Chondrocyte (in vitro differentiated cells): ENCODE measurements around the gene SMC4. TPM values are rescaled to one million over a fixed set of nuclear protein-coding genes. Genes with fewer than 3 reads are reported as not detected.
A peak's percentile ranks its signal among the peaks of the same experiment; 100 is the strongest.

Source experiments
- DNase-seq: peaks from one replicate; pipeline ENCODE4 v3.0.0; 2021; ENCODE audit warnings: mixed read lengths, low spot score
- H3K27ac Mint-ChIP-seq: one replicate; pipeline ENCODE4 v1.8.0; 2021; ENCODE audit warnings: mild to moderate bottlenecking, moderate library complexity, mixed read lengths; ENCODE audit not compliant: unreplicated experiment
- H3K27me3 Mint-ChIP-seq: 2 replicates; pipeline ENCODE4 v1.8.0; 2021; ENCODE audit warnings: low read depth, mixed read lengths
- H3K36me3 Mint-ChIP-seq: 2 replicates; pipeline ENCODE4 v1.8.0; 2021; ENCODE audit warnings: low read depth, mixed read lengths
- H3K4me1 Mint-ChIP-seq: 2 replicates; pipeline ENCODE4 v1.8.0; 2021; ENCODE audit warnings: low read depth, mild to moderate bottlenecking, mixed read lengths
- H3K4me3 Mint-ChIP-seq: one replicate; pipeline ENCODE4 v1.8.0; 2021; ENCODE audit warnings: mild to moderate bottlenecking, moderate library complexity, mixed read lengths; ENCODE audit not compliant: unreplicated experiment
- H3K9me3 Mint-ChIP-seq: 2 replicates; pipeline ENCODE4 v1.8.0; 2021; ENCODE audit warnings: low read depth, mixed read lengths
- total RNA-seq: library from RNA; stranded (reverse); gene quantifications from 3 replicates; pipeline ENCODE4 v1.2.1, GENCODE V29; 2021
- TF ChIP-seq, protein P1 (sequence below): fragments of 200-600 bp; sonication (generic); IDR thresholded peaks from 2 replicates; pipeline ENCODE4 v1.5.0; 2021; ENCODE audit warnings: antibody characterized with exemption, mild to moderate bottlenecking, moderate library complexity

The SMC4 gene
- total RNA-seq, 1 donor from 2014 or later, result 38.7 TPM

- TF ChIP-seq, protein P1, sequence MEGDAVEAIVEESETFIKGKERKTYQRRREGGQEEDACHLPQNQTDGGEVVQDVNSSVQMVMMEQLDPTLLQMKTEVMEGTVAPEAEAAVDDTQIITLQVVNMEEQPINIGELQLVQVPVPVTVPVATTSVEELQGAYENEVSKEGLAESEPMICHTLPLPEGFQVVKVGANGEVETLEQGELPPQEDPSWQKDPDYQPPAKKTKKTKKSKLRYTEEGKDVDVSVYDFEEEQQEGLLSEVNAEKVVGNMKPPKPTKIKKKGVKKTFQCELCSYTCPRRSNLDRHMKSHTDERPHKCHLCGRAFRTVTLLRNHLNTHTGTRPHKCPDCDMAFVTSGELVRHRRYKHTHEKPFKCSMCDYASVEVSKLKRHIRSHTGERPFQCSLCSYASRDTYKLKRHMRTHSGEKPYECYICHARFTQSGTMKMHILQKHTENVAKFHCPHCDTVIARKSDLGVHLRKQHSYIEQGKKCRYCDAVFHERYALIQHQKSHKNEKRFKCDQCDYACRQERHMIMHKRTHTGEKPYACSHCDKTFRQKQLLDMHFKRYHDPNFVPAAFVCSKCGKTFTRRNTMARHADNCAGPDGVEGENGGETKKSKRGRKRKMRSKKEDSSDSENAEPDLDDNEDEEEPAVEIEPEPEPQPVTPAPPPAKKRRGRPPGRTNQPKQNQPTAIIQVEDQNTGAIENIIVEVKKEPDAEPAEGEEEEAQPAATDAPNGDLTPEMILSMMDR, result no peak
- no peak overlapping the region for H3K4me3 Mint-ChIP-seq
- H3K27me3 Mint-ChIP-seq, result no peaks in the 10 kb centered on the region
- DNase-seq, result no peak
- no peak overlapping the region for H3K27ac Mint-ChIP-seq
- H3K36me3 Mint-ChIP-seq, result no peaks in the 10 kb centered on the region
- H3K4me1 Mint-ChIP-seq, result peaks cover 42% of the 10 kb centered on the region
- H3K9me3 Mint-ChIP-seq, result peaks cover 4% of the 10 kb centered on the region
These were observed 76.4 kb downstream of the SMC4 start for GRCh38 chr3:160475884-160476283.

GRCh38 chr3:160477750-160478149 lies 78.3 kb downstream of the SMC4 start:
- Mint-ChIP-seq H3K9me3 (no peaks in the 10 kb centered on the region), H3K36me3 (no peaks in the 10 kb centered on the region)
- DNase-seq, result no peak

DNA sequence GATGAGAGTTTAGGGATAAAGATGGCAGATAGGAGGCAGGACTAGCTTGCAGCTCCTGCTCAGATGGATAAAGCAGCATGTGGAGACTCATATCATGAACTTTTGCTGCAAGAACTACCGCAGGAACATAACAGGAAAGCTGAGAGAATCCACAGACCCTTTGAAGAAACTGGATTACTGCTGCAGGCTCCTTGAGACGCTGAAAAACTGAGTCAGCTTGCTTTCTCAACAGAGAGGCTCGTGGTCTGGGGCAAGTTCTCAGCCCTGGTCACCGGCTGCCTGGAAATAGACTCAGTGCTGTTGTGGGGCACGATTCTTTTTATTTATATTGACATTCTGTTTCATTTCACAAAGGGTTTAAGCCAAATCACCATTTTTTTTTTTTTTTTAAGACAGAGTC lies 78.9 kb downstream of the SMC4 start:
- TF ChIP-seq, protein P1, result peak; percentile 39
- Mint-ChIP-seq H3K4me1 (peaks cover 47% of the 10 kb centered on the region), H3K27ac (peak overlapping the region; percentile 19), H3K27me3 (no peaks in the 10 kb centered on the region), H3K36me3 (no peaks in the 10 kb centered on the region), H3K9me3 (no peaks in the 10 kb centered on the region), H3K4me3 (no peak overlapping the region)
- DNase-seq, result no peak

More at GRCh38 chr3:160477750-160478149, 78.3 kb downstream of the SMC4 start:
- H3K27me3 Mint-ChIP-seq, result no peaks in the 10 kb centered on the region
- H3K27ac Mint-ChIP-seq, result peak overlapping the region; percentile 19
- peaks cover 44% of the 10 kb centered on the region for H3K4me1 Mint-ChIP-seq
- no peak overlapping the region for H3K4me3 Mint-ChIP-seq
- TF ChIP-seq, protein P1, result no peak

DNA sequence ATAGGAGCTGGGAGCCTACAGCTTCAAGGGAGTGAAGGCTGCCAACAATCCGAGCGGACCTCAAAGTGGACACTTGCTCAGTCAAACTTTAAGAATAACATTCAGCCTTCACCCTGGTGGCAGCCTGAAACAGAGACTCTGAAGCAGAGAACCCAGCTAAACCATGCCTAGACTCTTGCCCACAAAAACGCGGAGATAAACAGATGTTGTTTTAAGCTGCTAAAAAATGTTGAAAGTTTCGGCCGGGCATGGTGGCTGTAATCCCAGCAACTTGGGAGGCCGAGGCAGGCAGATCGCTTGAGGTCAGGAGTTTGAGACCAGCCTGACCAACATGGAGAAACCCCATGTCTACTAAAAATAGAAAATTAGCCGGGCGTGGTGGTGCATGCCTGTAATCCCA lies 79.9 kb downstream of the SMC4 start:
- no peak for DNase-seq
- H3K27ac Mint-ChIP-seq, result peak overlapping the region; percentile 79
- no peak overlapping the region for H3K4me3 Mint-ChIP-seq
- H3K27me3 Mint-ChIP-seq, result no peaks in the 10 kb centered on the region
- peaks cover 47% of the 10 kb centered on the region for H3K4me1 Mint-ChIP-seq
- no peaks in the 10 kb centered on the region for H3K36me3 Mint-ChIP-seq
- no peaks in the 10 kb centered on the region for H3K9me3 Mint-ChIP-seq
- TF ChIP-seq, protein P1, result peak; percentile 7

GRCh38 chr3:160480931-160481330 lies 81.5 kb downstream of the SMC4 start:
- H3K9me3 Mint-ChIP-seq, result no peaks in the 10 kb centered on the region
- no peaks in the 10 kb centered on the region for H3K27me3 Mint-ChIP-seq
- peaks cover 47% of the 10 kb centered on the region for H3K4me1 Mint-ChIP-seq
- no peak overlapping the region for H3K27ac Mint-ChIP-seq
- no peaks in the 10 kb centered on the region for H3K36me3 Mint-ChIP-seq
- no peak for DNase-seq
- no peak overlapping the region for H3K4me3 Mint-ChIP-seq
- TF ChIP-seq, protein P1, result no peak
